ENCODE measurements around the gene UNC45A.

The UNC45A gene, protein sequence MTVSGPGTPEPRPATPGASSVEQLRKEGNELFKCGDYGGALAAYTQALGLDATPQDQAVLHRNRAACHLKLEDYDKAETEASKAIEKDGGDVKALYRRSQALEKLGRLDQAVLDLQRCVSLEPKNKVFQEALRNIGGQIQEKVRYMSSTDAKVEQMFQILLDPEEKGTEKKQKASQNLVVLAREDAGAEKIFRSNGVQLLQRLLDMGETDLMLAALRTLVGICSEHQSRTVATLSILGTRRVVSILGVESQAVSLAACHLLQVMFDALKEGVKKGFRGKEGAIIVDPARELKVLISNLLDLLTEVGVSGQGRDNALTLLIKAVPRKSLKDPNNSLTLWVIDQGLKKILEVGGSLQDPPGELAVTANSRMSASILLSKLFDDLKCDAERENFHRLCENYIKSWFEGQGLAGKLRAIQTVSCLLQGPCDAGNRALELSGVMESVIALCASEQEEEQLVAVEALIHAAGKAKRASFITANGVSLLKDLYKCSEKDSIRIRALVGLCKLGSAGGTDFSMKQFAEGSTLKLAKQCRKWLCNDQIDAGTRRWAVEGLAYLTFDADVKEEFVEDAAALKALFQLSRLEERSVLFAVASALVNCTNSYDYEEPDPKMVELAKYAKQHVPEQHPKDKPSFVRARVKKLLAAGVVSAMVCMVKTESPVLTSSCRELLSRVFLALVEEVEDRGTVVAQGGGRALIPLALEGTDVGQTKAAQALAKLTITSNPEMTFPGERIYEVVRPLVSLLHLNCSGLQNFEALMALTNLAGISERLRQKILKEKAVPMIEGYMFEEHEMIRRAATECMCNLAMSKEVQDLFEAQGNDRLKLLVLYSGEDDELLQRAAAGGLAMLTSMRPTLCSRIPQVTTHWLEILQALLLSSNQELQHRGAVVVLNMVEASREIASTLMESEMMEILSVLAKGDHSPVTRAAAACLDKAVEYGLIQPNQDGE

DNA sequence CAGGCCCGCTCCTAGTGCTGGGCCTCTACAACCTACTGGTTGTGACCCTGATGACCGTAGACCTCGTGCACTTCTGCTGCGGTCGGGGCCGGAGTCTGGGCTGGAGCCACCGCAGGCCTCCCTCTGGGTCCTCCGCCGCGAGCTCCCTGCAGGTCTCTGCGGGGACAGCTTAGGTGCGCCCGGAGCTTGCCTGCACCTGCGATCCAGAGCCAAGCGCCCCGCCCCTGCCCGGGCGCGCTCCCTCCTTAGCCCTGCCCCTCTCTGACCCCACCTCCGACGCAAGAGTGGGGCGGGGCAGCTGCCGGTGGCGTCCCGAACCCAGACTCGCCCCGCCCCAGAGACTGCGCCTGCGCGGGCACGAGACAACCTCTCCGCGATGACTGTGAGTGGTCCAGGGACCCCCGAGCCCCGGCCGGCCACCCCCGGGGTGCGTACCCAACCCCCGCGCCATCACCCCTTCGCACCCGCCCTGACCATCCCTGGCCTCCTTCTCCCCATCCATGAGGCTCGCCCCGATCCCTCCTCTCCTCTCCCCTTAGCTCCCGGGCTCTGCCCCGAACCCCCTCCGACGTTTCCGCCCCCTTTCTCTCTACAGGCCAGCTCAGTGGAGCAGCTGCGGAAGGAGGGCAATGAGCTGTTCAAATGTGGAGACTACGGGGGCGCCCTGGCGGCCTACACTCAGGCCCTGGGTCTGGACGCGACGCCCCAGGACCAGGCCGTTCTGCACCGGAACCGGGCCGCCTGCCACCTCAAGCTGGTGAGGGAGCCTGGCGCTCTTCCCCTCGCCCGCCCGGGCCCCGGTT, at the start of gene UNC45A:
TSS of gene UNC45A (plus strand) at position 337 of the 803 bp plus-strand sequence. CDS start at position 377, 40 bp downstream.
- TF ChIP-seq, protein P1, sequence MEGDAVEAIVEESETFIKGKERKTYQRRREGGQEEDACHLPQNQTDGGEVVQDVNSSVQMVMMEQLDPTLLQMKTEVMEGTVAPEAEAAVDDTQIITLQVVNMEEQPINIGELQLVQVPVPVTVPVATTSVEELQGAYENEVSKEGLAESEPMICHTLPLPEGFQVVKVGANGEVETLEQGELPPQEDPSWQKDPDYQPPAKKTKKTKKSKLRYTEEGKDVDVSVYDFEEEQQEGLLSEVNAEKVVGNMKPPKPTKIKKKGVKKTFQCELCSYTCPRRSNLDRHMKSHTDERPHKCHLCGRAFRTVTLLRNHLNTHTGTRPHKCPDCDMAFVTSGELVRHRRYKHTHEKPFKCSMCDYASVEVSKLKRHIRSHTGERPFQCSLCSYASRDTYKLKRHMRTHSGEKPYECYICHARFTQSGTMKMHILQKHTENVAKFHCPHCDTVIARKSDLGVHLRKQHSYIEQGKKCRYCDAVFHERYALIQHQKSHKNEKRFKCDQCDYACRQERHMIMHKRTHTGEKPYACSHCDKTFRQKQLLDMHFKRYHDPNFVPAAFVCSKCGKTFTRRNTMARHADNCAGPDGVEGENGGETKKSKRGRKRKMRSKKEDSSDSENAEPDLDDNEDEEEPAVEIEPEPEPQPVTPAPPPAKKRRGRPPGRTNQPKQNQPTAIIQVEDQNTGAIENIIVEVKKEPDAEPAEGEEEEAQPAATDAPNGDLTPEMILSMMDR (IDR thresholded peaks at IDR 0.05; ENCODE audit: control insufficient read depth, extremely low read depth, insufficient read depth): peak; percentile 20; the same call in 1 of the 2 replicates
- H3K4me3 ChIP-seq (ENCODE audit: low read depth, low read length): peak within 1 kb of the TSS; percentile 91
- peak; percentile 70 for DNase-seq (ENCODE audit: low read depth)

DNA sequence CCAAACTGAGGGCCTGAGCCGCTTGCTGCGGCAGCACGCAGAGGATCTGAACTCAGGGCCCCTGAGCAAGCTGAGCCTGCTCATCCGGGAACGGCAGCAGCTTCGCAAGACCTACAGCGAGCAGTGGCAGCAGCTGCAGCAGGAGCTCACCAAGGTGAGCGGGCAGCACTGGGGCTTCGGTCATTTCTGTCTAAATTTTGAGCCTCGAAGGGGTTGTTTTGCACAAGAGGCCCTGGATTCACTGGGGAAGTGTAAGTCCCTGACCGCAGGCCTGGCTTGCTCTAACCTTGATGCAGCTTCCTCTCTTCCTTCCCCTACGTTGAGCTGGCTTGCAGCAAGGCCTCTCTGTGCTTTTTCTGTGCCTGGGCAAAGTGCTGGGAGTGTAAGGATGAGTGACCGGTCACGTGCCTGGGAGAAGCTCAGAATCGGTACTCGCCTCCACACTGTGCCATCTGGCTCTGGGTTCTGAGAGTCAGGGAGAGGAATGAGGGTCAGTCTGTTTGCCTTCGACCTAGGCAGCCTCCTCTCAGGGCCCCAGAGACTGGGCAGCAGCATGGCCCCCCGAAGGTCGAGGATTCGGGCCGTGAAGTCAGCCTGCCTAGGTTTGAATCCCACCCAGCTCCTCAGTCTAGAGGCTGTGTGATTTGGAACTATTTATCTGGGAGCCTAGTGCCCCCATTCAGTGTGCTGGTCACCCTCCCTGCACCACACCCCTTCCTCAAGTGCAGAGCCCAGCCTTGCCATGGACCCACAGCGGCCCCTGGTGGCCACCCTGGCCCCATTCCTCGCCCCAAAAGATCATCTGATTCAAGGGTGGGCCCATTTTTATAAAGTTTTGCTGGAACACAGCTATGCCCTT, 49.4 kb upstream of the UNC45A start:
- DNase-seq (ENCODE audit: low read depth): no peak
- H3K4me3 ChIP-seq (ENCODE audit: low read depth, low read length): no peak overlapping the region
- TF ChIP-seq, protein P1 (IDR thresholded peaks at IDR 0.05; ENCODE audit: control insufficient read depth, extremely low read depth, insufficient read depth): peak; percentile 91

DNA sequence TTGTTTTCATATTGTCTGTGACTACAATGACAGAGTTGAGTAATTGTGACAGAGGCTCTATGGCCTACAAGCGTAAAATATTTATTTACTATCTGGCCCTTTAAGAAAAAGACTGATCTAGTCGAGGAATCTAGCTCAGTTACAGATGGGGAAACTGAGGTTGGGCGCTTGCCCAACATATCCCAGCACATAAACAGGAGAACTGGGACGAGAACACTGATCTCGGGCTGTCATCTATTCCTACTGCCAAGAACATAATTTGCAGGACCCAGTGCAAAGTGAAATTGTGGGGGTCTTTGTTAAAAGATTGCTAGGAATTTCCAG, 48.8 kb upstream of the UNC45A start:
- no peak for DNase-seq (ENCODE audit: low read depth)
- TF ChIP-seq, protein P1 (IDR thresholded peaks at IDR 0.05; ENCODE audit: control insufficient read depth, extremely low read depth, insufficient read depth): no peak
- H3K4me3 ChIP-seq (ENCODE audit: low read depth, low read length): no peak overlapping the region

DNA sequence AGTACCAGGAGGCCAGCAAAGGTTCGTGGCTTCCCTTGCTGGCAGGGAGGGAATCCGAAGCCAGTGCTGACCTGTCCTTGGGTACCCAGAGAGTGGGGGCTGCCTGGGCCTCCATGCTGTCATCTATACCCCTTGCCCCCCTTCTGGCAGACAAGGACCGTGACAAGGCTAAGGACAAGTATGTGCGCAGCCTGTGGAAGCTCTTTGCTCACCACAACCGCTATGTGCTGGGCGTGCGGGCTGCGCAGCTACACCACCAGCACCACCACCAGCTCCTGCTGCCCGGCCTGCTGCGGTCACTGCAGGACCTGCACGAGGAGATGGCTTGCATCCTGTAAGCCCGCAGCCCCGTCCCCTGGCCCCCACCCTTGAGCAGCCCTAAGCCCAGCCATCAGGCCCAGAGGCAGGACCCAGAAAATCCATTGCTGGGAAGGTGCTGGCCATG, 48.0 kb upstream of the UNC45A start:
- no peak overlapping the region for H3K4me3 ChIP-seq (ENCODE audit: low read depth, low read length)
- no peak for DNase-seq (ENCODE audit: low read depth)
- TF ChIP-seq, protein P1 (IDR thresholded peaks at IDR 0.05; ENCODE audit: control insufficient read depth, extremely low read depth, insufficient read depth): no peak

DNA sequence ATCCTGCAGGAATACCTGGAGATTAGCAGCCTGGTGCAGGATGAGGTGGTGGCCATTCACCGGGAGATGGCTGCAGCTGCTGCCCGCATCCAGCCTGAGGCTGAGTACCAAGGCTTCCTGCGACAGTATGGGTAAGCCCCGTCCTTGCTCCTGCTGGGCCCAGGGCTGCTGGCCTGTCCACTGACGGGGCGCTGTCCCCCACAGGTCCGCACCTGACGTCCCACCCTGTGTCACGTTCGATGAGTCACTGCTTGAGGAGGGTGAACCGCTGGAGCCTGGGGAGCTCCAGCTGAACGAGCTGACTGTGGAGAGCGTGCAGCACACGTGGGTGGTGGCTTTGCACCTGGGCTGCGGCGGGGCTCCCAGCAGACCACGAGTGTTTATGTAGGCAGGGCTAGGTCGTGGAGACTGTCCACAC, 45.8 kb upstream of the UNC45A start:
- TF ChIP-seq, protein P1 (IDR thresholded peaks at IDR 0.05; ENCODE audit: control insufficient read depth, extremely low read depth, insufficient read depth): no peak
- DNase-seq (ENCODE audit: low read depth): no peak
- no peak overlapping the region for H3K4me3 ChIP-seq (ENCODE audit: low read depth, low read length)
